GM12891 (cell line): ENCODE measurements around the gene INPP5D.

ENCODE experiments used
- DNase-seq: peaks from one replicate; pipeline ENCODE4 v3.0.0; 2011; ENCODE audit warnings: low spot score; ENCODE audit not compliant: insufficient read length
- FAIRE-seq: peaks from 2 replicates; lab custom pipeline; 2011; peaks lifted over from hg19 to GRCh38; lab: Jason Lieb, UNC
- PAX5 ChIP-seq: IDR thresholded peaks from 2 replicates; pipeline ENCODE4 v1.6.1; 2011; ENCODE audit warnings: low read length, moderate library complexity, mild to moderate bottlenecking; ENCODE audit not compliant: insufficient read depth, severe bottlenecking
- POLR2A ChIP-seq: IDR thresholded peaks from 2 replicates; pipeline ENCODE4 v1.6.1; 2011; ENCODE audit warnings: low read depth, low read length, control low read depth
- POLR2AphosphoS5 ChIP-seq: IDR thresholded peaks from 2 replicates; pipeline ENCODE4 v1.6.1; 2011; ENCODE audit warnings: low read depth, low read length, control low read depth
- POU2F2 ChIP-seq: IDR thresholded peaks from 2 replicates; pipeline ENCODE4 v1.6.1; 2011; ENCODE audit warnings: low read depth, mild to moderate bottlenecking, control low read depth, low read length, moderate library complexity
- SPI1 ChIP-seq: IDR thresholded peaks from 2 replicates; pipeline ENCODE4 v1.6.1; 2011; ENCODE audit warnings: low read depth, low read length, control low read depth
- TAF1 ChIP-seq: IDR thresholded peaks from 2 replicates; pipeline ENCODE4 v1.6.1; 2011; ENCODE audit warnings: low read depth, low read length, control low read depth

The INPP5D gene

DNA sequence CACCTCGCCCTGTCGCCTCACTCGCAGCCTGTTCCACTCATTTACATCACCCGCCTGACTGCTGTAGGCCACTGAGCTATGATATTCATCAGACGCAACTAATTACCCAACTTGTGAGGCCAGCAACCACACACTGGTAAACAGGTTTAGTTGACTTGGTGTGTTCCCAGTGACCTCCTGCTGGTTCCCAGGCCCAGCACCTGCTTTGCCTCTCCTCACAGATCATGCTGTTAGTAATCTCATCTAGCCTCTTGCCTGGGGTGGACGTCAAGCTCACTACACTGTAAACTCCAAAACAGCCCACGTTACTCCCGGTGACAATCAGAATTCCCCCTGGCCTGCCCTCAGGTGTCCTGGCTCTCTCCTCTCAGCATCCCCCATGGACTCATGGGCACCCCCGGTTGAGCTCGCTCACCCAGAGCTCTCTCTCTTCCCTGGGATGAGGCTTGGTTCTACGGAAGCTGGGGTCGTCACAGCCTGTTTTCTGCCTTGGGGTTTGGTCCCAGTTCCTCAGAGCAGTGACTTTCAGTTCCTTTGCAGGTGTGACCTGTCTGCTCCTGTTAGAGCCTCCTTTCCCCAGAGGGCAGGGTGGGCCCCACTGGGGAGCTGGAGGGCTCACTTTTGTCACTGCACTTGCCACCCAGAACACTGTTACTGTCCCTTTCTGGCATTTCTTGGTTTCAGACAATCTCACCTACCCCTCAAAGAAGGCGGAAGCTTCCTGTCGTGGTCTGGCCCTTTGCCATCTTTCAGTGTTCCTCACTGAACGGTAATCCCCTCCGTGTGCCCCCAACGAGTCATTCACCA lies 40.3 kb downstream of the INPP5D start:
- no peak for DNase-seq
- peak; percentile 97 for FAIRE-seq
- TF ChIP-seq SPI1 (peak; percentile 97), PAX5 (no peak), POU2F2 (peak; percentile 23; the same call in 1 of the 2 replicates), POLR2AphosphoS5 (peak; percentile 71), TAF1 (peak; percentile 40; the same call in 1 of the 2 replicates), POLR2A (no peak; the same call in 1 of the 2 replicates)

DNA sequence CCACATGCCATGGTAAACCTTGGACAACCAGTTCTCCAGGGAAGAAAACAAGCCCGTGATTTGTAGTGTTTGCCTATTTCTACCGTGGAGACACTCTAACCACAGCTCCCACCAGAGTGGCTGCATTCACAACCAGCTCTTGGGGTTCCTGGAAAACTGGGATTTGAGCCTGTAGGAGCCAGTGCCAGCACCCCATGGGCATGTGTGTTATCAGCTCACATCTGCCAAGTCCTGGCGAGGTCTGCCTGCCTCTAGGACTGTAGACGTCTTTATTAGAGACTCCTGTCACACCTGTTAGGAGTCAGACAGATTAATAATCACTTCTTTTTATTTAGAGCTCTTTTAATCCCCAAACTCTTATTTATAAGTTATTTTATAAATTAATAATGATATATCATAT lies 41.0 kb downstream of the INPP5D start:
- TF ChIP-seq POLR2AphosphoS5, result no peak
- TF ChIP-seq SPI1, result no peak
- no peak for TF ChIP-seq POU2F2
- TF ChIP-seq PAX5, result no peak
- TF ChIP-seq TAF1, result no peak
- no peak for TF ChIP-seq POLR2A
- DNase-seq (no peak), FAIRE-seq (no peak)

DNA sequence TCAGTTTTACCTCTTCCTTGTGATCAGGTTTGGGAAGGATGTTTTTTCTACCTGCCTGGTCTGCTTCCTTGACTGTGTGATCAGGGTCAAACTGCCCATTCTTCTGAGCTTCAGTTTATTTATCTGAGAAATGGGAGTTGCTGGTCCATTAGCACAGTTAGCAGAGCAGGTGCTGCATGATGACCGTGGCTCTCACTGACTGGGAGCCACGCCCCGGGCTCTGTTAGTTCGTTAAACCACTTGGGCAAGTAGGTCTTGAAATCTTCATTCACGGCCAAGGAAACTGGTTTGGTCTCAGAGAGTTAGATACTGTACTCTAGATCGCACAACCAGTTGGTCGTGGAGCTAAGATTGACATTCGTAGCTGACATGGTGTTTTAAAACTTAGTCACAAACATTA lies 41.7 kb downstream of the INPP5D start:
- TF ChIP-seq SPI1 (no peak), TAF1 (no peak), PAX5 (no peak), POLR2A (no peak), POLR2AphosphoS5 (no peak), POU2F2 (no peak)
- DNase-seq (no peak), FAIRE-seq (peak; percentile 51)

DNA sequence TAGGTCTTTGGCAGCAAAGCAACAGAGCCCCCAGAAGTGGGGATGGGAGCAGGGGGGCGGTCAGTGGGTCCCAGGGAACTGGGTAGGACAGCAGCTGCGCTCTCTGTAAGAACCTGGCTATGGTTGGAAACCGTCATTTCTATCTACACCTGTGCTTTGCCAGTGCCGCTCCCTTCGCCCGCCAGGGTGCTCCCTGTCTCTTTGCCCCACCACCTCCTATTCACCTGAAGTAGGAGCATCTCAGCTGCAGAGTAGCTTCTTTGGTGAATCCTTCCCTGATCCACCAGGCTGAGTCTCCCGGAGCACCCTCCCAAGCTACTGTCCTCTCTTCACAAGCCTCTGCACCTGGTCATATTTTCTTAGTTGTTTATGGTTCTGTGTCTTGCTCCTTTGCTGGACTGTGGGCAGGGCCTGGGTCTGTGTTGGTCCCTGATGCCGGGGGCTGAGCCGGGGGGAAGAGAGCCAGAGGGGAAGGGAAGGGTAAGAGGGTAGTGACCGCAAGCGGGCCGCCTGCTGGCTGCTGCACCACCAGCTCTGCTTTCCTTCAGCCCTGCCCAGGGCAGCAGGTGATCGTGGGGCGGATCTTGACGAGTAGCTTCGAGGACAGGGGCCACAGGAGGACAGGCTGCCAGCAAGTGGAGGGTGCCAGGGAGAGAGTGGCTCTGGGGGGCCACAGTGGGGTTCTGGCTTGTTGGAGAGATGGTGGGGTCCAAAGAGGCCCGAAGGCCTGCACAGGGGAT lies 45.2 kb downstream of the INPP5D start:
- no peak for FAIRE-seq
- no peak for TF ChIP-seq POLR2AphosphoS5
- no peak for TF ChIP-seq TAF1
- TF ChIP-seq SPI1, result no peak
- no peak for TF ChIP-seq PAX5
- TF ChIP-seq POU2F2, result no peak

DNA sequence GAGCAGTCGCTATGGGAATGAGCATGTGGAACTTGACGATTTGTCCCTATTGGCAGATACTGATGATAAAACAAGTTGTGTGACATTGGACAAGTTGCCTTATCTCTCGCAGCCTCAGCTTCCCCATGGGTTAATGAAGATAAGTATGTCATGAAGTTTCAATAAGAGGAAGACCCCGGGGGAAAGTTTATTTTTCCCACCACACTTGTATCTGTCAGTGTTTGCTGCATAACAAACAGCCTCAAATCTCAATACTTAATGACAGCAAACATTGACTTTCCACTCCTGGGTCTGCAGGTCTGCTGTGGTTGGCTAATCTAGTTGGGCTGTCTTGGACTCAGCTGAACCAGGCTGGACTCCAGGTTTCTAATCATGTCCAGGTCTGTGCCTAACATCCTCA lies 45.8 kb downstream of the INPP5D start:
- FAIRE-seq, result no peak
- DNase-seq, result no peak
- TF ChIP-seq SPI1, result no peak
- no peak for TF ChIP-seq TAF1
- no peak for TF ChIP-seq POLR2AphosphoS5
- no peak for TF ChIP-seq POLR2A
- no peak for TF ChIP-seq POU2F2
- no peak for TF ChIP-seq PAX5

More for the DNA sequence above, 45.2 kb downstream of the INPP5D start:
- DNase-seq, result no peak

DNA sequence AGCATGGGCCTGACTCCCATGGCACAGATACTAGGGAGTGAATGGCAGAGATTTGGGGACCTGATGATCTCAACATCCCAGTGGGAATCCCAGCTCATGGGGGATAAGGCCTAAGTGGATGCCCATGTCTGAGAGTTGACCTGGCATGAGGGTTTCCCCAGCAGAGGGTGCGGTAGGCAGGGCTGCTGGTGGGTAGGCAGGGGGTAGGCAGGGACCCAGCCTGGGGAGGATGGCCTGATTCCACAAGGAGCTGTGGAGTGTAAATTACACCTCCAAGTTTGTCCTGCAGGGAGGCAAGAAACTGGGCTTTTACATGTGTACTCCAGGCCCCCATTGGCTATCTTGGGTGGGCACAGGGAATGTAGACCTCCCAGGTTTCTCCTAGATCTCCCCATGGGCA lies 46.9 kb downstream of the INPP5D start:
- DNase-seq, result no peak
- TF ChIP-seq POU2F2 (no peak), PAX5 (no peak), TAF1 (no peak), POLR2A (no peak), POLR2AphosphoS5 (no peak), SPI1 (no peak)
- peak; percentile 26 for FAIRE-seq

DNA sequence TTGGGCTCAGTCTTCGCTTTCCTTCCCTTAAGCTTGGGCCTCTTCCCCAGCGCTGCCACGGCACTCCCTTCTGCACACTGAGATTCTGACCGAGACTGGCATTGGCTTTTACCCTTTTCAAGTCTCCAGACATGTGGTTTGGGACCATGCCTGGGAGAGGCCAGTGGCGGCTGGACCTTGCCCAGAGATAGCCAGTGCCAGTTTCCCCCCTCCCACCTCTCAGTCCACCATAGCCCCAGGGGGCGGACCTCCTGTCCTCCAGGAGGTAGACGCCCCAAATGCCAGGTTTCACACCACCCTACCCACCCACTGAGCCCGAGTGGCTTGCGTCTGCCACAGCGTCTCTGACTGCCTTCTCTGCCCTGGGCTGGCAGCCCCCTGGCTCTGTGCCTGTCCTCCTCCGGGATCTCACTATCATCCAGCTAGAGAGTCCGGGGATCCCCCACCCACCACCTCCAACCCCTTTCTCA lies 47.7 kb downstream of the INPP5D start:
- TF ChIP-seq POU2F2 (no peak), POLR2AphosphoS5 (0 out of 2 replicates have a peak, but pooled peaks have one; percentile 22)
- no peak for FAIRE-seq
- DNase-seq, result no peak

DNA sequence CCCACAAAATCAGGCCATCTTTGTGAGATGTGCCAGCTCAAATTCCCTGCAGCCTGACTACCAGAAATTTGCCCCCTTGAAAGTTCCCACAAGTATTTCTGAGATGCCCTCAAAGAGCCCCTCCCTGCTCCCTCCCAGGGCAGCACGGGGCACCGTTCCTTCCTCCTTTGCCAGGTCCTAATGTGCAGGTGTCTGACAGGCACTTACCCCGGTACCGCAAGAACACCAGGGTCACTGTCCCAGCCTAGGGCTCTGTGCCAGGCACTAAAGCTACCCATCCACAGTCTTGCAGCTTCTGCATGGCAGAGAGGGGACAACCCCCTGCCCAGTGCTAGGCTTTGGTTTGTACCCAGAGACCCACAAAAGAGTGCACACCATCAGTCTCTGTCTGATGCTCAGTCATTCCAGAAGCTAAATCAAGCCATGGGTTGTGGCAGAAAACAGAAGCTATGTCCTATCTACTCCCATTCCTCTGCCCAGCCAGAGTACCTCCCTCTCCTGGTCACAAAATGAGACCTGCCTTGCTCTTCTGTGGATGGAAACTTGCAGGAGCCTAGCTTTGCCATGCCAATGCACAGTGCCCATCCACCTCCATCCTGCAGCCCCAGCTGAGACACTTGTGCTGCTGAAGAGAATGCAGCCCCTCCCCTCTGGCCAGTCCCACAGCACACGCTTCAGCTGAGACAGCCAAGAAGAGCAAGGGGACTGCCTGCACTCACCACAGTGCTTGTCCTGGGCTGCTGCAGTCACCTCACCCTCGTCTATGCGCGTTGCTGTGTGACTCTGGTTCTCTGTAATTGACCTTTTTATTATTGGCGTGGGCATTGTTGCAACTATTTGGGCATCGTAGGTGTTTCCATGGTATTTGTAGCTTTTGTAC lies 48.7 kb downstream of the INPP5D start:
- FAIRE-seq (peak; percentile 85), DNase-seq (no peak)
- peak; percentile 46; the same call in 1 of the 2 replicates for TF ChIP-seq POLR2AphosphoS5
- 0 out of 2 replicates have a peak, but pooled peaks have one; percentile 16 for TF ChIP-seq TAF1
- no peak for TF ChIP-seq POU2F2

DNA sequence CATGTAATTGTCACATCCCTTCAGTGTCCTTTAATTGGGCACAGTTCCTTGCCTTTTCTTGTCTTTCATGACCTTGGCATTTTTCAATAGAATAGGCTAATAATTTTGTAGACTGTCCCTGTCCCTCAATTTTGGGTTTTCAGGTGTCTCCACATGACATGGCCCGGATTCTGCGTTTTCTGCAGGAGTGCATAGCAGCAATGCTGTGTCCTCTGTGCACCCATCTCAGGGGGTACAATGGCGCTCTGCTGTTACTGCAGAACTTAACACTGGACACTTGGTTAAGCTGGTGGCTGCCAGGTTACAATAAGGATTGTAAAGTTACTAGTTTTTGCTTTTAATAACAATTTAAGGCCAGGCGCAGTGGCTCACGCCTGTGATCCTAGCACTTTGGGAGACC lies 51.3 kb downstream of the INPP5D start:
- FAIRE-seq, result no peak
- TF ChIP-seq PAX5 (no peak), POLR2A (no peak), POU2F2 (no peak), SPI1 (no peak), POLR2AphosphoS5 (no peak), TAF1 (no peak)
- DNase-seq, result no peak
